OCI-LY1 (cell line): ENCODE data around the gene SEC14L1.

Experiments
- CTCF ChIP-seq: fragments of 200-600 bp; sonication (generic), shearing (Covaris generic); IDR thresholded peaks from 2 replicates; pipeline ENCODE4 v1.5.1; 2017; ENCODE audit warnings: mild to moderate bottlenecking, antibody characterized with exemption, low read length, moderate library complexity, mixed read lengths
- EZH2 ChIP-seq: fragments of 200-600 bp; sonication (generic), shearing (Covaris generic); IDR thresholded peaks from 2 replicates; pipeline ENCODE4 v1.8.0; 2017; ENCODE audit warnings: borderline replicate concordance, mixed run types, mild to moderate bottlenecking, antibody characterized with exemption, low read length, moderate library complexity, mixed read lengths

GRCh38 chr17:77218902-77219301, 78.1 kb downstream of the SEC14L1 start:
- no peak for TF ChIP-seq CTCF
- TF ChIP-seq EZH2, result no peak
